Muscle of arm (tissue), 12 donors: ENCODE measurements around the gene TEX14. TPM values are rescaled to one million over a fixed set of nuclear protein-coding genes. Genes with fewer than 3 reads are reported as not detected.

Source experiments
- DNase-seq: peaks from one replicate; pipeline ENCODE4 v3.0.0-alpha.2; 2013
- polyA plus RNA-seq, 12 donors: library from polyadenylated mRNA; unstranded; fragments of 120-200 nt; gene quantifications; one replicate each; pipeline ENCODE4 v1.2.1, GENCODE V29; 2013; ENCODE audit not compliant: insufficient read length in 12 of 12

Gene TEX14
- polyA plus RNA-seq, 12 donors = 1.6 to 6.9 (median 3.6) TPM; not detected in 1

DNA sequence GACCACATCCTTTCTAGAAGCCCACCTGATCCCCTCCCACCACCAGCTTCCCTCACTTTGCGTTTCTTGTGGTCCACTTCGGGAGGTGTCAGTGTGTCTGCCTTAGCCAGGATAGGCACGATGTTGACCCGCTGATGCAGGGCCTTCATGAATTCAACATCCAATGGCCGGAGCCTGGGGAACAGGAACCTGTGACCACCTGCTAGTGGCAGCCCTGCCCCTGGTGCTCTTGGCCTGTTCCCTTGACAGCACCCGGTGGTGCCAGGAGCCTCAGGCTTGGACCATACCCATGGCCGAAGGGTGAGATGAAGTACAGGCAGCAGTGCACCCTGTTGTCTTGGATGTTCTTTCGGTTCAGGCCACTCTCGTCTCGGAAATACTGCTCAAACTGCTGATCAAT lies 170.2 kb downstream of the TEX14 start:
- DNase-seq = no peak

DNA sequence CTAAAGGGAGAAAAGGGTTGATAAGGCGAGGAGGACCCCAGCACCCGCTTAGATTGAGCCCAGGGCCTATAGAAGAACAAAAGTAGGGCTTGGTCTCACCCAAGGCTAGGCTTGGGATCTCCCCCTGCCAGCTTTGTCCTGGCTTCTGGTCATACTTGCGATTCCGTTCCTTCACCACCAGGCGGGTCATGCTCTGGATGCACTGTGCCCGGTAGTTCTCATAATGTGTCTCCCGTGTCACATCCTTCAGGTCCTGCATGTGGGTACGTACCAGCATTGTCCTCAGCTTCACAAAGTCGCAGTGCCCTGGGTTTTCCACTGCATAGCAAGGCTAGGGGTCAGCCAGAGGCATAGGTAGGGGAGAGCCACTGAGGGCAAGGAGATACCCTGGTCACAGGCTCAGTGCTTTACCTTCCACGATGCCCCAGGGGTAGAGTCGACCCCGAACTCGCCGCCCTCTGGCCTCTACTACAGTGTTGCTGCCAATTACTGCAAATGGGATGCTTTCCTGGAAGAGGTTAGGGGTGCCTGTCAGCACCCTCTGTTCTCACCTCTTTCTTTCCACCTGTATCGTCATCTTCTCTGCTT lies 170.9 kb downstream of the TEX14 start:
- no peak for DNase-seq

DNA sequence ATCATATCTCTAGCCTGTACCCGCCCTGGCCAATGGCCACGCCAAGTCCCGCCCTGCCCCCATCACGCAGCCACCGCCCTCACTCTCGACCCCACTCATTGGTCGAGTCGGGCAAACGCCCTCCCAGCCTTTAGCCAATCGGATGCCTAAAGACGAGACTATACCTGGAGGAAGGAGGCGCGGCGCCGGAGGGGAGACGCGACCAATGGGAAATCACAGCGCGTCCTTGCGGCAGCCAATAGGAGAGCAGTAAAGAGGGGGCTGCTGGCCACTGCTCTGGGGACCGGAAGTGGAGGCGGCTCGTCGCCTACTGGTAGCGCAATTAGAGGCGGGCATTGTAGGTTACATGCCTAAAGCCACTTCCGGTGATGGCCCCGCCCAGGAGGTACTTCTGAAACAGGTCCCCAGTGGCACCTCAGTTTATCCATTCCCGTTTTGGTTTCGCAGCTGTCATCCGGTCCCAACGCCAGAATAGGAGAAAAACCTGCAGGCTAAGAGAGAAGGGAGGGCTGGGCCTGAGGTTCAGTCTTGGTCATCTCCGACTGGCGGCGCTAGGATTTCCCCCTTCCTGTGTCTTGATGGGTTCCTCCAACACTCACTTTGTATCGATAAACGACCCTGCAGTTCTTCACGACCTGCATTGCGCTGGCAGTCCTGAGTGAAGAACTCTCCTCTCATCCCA lies 173.8 kb downstream of the TEX14 start:
- DNase-seq = peak; percentile 99

DNA sequence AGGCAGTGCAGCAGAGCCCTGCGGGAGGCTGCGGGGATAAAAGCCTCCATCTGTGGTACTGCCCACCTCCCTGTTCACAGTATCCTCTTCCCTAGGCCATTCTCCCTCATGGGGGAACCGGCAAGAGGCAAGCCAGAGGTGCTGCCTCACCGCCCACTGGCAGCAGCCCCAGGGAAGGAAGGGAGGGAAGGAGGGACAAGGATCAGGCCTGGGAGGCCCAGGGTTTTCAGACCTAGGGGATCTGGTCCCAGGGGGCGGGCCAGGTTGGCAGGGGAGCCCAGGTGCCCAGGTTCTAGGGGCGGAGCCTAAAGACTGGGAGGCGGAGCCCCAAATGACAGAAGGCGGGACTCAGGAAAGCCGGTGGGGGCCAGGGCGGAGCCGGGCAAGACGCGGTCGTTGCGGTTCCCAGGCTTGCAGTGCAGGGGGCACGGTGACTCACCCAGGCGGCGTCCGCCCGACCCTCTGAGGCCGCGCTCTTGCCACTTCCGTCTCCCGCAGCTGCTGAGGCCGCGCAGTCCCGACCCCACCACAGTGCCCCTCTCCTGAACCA lies 174.4 kb downstream of the TEX14 start:
- DNase-seq = no peak

DNA sequence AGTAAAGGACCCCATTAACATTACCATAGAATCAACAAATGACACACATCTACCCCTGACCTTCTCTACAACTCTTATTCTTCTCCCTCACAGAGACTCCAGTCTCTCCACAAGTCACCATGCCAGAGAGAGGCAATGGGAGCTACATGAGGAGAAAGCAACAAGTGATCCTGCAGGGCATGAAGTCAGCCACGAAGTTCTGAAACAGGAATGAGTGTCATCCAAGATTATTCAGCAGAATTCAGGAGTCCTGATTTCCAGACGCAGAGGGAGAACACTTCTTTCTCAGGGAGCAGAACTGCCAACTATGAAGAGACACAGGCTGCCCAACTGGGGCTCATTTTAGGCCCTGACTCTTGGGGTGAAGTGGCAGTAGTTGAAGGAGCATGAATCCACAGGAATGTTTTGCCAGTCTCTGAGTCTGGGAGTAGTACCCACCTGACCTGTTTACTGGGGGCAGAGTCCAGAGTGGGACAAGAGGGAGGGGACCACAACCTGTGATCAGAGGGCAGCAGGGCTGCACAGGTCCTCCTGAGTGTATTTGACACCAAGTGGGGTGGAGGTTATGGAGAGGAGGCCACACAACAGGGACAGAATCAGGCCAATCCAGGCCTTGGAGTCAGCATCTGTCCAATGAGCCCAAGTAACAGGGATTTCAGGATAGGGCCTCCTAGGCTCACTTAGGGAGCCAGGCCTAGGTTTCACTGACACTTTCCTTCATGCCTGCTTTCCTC lies 175.0 kb downstream of the TEX14 start:
- no peak for DNase-seq

DNA sequence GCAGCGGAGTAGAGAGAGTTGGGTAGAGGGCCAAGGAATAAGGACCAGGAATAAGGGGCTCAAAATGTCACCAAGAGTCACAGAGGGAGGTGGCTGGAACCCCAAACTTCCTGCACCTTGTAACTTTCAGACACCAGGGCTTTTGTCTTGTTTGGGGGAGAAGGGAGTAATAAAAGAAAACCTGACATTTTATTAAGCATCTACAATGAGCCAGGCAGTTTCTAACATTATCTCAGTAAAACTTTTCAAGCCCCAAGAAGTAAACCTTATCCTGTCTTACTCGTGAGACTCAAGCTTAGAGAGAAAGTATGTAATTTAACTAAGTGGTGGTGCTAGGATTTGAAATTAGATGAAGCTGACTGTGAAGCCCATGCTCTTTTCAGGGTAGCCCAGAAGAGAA lies 176.6 kb downstream of the TEX14 start:
- DNase-seq = no peak

DNA sequence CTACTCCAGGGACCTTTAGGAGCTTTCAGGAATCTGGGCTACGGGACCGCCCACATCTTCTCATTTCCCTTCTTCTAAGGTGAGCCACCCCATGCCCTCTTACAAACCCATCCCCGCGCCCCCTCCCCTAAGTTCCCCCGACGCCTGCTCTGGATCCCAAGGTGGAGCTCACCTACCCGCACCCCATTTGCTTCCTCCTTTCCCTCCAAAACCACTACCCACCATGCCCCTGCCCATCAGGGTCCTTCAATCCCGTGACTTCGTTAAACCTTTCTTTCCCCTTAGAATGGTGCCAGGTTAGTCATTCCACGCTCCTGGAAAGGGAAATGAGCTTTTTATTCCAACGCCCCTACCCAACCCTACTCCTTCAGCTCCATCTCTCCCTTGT lies 177.1 kb downstream of the TEX14 start:
- DNase-seq = no peak

DNA sequence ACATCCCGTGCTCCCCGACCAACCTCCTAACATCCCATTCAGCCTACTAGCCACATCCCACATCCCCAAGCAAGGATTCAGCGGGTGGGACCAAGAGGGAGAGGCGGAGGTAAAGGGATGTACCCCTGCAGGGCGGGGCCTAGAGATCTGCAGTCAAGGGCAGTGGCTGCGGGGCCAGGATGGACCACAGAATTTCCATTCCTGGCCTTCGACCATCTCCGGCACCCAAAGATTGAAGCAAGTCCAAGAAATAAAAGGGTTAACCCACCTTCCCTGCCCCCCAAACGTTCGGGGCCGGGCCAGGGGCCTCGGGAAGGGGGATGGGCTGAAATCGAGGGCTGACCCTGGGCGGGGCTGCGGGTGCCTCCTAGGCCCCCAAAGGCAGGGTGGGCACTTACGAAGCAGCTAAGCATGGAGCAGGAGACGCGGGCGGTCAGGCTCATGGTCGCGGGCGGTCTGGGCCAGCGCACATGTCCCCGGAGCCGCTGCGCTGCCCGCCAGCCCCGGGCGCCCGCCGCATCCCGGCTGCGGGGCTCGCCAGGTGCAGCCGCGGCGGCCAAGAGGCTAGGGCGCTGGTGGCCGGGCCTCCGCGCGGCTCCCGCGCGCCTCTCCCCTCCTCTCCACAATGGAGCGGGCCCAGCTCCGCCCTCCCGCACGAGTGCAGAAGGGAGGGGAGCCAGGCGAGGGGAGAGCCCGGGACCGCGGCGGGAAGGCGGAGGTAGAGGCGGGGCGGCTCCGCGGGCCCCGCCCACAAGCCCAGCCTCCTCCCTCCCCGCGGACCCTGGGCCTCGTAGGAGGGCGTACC lies 177.7 kb downstream of the TEX14 start, which contains the start of gene MTMR4:
Gene MTMR4, minus strand, starts transcription at position 674 of the 805 bp plus-strand sequence. Its CDS starts 231 bp downstream, at position 443.
- peak; percentile 82 for DNase-seq

DNA sequence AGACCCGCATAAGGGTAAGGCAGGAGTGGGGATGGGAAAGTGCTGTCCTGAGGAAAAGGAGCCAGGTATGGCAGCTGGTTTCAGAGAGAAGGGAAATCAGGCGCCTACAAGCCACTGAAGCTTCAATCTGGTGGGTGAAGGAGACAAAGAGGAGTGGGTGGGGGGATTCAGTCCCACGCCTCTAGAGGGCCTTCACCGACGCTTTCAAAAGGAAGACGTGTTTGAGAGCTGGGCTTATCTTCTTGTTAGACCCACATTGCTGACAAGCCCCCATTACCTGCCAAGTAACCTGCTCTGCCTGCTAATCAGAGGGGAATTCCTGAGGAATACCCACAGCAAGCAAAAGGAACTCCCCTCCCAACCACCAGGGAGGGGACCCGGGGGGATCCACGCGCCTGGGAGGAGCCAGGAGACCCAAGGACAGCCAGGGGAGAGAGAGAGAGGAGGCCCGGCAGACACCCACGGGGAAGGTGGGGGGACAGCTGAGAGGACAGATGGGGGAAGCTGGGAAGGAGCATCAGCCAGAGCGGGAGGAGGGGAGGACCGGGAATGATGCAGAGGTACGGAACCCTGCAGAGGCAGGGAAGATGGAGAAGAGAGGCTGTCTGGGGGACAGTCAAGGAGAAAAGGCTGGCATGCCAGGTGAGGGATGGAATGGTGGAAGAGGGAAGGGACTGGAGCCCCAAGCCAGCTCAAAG lies 178.4 kb downstream of the TEX14 start:
- no peak for DNase-seq

DNA sequence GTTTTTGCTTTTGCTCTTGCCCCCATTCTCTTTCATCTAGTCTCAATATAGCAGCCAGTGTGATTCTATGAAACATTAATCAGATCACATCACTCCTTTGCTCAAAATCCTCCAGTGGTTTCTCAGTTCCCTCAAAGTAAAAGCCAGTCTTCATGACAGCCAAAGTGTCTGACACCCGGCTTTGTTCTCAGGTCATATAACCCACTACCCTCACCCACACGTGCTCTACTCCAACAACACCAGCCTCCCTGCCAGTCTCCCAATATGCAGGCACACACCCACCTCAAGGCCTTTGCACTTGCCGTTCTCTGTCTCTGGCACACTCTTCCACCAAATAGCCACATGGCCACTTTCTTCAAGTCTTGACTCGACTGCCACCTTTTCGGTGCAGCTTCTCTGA lies 181.8 kb downstream of the TEX14 start:
- DNase-seq = no peak

DNA sequence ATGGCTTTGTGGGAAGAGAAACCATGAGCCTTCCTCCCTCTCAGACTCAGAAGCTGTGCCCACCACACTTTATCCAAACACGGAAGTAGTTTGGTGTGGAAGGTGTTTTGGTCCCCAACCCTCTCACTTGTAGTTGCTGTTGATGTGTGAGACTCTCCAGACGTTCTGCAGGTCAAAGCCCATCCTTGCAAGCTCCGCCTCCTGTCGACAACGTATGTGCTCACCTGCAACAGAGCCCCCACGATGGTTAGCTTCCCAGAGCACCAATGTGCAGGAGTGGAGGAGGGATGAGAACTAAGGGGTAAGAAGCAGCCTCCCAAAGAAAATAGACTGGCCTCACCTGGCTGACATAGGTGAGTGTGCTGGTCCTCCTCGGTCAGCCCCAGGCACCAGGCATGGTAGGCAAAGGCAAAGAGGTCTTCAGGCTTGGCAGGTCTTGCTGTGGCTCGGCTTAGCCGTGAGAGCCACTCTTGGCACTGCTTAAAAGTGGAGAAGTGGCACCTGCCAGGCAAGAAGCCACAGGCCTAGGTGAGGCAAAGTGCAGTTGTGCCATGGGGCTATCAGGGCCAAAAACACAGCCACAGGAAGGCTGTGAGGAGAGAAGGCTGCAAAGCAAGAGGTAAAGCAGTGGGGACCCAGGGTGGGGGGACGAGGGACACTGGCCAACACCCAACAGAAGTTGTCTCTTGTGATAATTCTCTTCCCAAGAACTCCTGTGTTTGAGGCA lies 183.3 kb downstream of the TEX14 start:
- no peak for DNase-seq

DNA sequence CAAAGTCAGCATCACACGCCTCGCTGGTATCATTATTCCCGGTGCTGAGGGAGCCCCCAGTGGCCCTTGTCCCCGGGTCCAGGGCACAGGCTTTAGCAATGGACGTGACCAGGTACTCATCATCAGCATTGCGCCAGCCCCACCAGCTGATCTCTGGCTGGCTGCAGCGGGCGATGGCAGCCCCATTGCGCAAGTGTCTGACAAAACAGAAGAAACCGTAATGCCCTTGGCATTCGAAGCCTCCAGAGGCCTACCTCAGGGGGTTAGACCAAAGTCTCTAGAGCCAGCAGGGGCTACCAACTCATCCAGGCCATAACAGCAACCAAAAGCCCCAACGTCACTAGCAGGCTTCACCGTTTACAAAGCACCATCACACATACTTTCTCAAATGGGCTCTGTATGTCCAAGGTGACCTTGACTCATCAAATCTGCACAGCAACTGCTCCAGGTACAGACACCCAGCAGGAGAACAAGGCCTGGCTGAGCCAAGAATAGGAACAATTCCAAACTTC lies 184.7 kb downstream of the TEX14 start:
- no peak for DNase-seq

Other genes with a start within 250 kb of the TEX14 start
- gene HSF5, start 203.6 kb downstream of the TEX14 start, polyA plus RNA-seq = under 1 TPM in 7 of 12 donors, not detected in 5; 0.04 to 0.23 (median 0.12) TPM
- 10 to 100 TPM in 11 of 12 donors, not detected in 1; 16.3 to 37.0 (median 20.5) TPM for gene MTMR4, start 177.4 kb downstream of the TEX14 start, polyA plus RNA-seq
- 10 to 100 TPM in 11 of 12 donors, not detected in 1; 24.0 to 42.1 (median 33.7) TPM for gene RAD51C, start 557 bp upstream of the TEX14 start, polyA plus RNA-seq
- 1 to 10 TPM in 10 of 12 donors, under 1 TPM in 1, not detected in 1; 0.97 to 2.6 (median 1.9) TPM for gene PPM1E, start 63.8 kb upstream of the TEX14 start, polyA plus RNA-seq